Erythroblast (primary cell): ENCODE results near the gene TOMM5.

Experiments
- GATA1 ChIP-seq: IDR thresholded peaks from 2 replicates; pipeline ENCODE4 v1.6.1; 2011; ENCODE audit warnings: low read depth, mild to moderate bottlenecking, control low read depth, low read length, moderate library complexity
- POLR2A ChIP-seq: IDR thresholded peaks from 2 replicates; pipeline ENCODE4 v1.6.1; 2011; ENCODE audit warnings: mild to moderate bottlenecking, low read length

DNA sequence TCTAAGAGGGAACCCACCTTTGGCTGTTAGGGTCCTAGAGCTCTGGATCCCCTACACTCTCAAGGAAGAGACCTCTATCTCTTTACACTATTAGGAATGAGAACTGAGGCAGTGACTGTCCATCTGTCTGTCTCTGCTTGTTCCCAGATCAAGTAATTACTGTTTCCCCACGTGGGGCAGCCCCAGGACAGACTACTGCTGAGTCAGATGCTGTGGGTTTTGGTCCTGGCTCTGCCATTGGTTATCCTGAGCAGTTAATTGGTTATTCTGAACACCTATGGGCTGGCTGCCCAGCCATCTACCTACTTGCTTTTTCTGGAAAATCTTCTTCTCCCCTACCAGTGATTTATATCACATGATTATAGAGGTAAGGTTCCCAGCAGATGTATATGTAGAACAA is 49.5 kb downstream of the TOMM5 start:
- TF ChIP-seq POLR2A (no peak), GATA1 (no peak)
